Measurements from ENCODE around the gene RPS6KA5.
A peak's percentile ranks its signal among the peaks of the same experiment; 100 is the strongest.
"Not testable (repeated sequence)": the region's sequence is repeated elsewhere in the genome, so short reads cannot be mapped to it uniquely, and the experiment has no call there.

The RPS6KA5 gene

DNA sequence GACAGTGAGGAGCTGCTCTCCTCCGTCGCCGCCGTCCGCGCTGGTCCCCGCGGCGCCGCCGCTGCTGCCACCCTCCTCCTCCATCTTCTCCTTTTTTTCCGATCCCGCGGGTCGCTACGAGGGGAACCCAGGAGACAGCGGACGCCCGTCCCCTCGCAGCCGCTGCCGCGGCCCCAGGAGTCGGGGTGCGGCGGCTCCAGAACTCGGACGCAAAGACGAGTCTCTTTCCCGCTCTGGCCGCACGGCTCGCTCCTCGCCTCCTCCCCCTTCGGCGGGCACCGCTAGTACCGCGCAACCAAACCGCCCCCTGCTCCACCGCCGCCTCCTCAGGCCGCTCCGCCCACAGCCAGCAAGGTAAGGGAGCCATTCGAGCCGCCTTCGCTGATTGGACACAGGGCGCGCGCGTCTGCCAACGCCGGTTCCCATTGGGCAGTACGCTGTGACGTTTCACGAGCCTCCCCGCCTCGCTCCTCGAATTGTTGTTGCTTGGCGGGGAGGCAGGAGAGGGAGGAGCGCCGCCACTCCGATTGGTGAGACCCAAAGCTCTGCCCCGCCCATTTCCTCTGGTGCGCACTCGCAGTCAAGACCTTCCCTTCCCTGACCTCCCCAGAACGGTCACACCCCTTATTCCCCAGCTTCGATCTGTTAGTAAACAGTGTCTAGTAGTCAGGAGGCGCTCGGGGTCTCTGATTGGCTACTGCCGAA lies at the start of gene RPS6KA5:
TSS of gene RPS6KA5 (minus strand) at position 291 of the 705 bp plus-strand sequence. CDS start at position 84, 207 bp downstream.
- DNase-seq (ENCODE audit: low read depth), result peak; percentile 100
- peak within 1 kb of the TSS; percentile 93 for H3K4me3 ChIP-seq (ENCODE audit: low read depth, low read length)
- TF ChIP-seq CTCF (IDR thresholded peaks at IDR 0.05; ENCODE audit: insufficient read depth, low read depth, low read length, missing control alignments), result no peak

GRCh38 chr14:91108941-91109611 lies 48.6 kb upstream of the RPS6KA5 start:
- no peak for TF ChIP-seq CTCF (IDR thresholded peaks at IDR 0.05; ENCODE audit: insufficient read depth, low read depth, low read length, missing control alignments)
- DNase-seq (ENCODE audit: low read depth), result peak; percentile 66
- peak overlapping the region; percentile 16; the same call in 1 of the 2 replicates for H3K4me3 ChIP-seq (ENCODE audit: low read depth, low read length)

DNA sequence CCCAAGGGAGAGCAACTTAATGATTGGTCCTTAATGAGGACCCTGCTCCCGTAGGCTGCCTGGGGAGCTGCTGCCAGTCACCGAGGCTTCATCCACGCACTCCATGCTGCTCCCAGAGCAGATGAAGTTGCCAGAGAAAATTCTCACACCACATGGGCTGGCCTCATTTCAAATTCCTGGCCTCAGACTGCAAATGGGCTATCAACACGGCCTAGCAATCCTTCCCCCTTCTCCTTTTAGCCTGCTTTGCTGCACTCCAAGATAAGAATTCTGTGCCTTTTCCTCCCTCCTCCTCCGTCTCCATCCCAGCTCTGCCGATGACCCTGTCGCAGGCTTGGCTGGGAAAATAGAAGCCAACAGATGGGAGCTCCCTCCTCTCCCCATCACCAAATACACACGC lies 42.7 kb upstream of the RPS6KA5 start:
- TF ChIP-seq CTCF (IDR thresholded peaks at IDR 0.05; ENCODE audit: insufficient read depth, low read depth, low read length, missing control alignments), result no peak
- H3K4me3 ChIP-seq (ENCODE audit: low read depth, low read length), result no peak overlapping the region
- no peak for DNase-seq (ENCODE audit: low read depth)

DNA sequence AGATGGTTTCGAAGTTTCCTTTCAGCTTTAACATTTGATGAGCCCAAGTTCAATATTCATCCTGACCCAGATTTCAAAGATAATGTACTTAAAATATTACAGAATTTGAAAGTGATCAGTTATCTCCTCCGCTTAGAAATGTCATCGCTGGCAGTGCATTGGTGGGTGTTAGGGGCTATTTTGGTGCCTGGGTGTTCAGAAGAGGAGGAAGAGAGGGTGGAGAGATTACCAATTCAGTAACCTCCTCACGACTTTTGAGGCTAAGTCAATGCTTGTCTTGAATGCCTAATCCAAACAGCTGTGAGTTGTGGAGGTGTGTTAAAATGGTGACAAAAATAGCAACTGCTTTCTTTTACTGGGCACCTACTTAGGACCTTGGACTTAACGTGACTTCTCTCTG lies 39.7 kb upstream of the RPS6KA5 start:
- TF ChIP-seq CTCF (IDR thresholded peaks at IDR 0.05; ENCODE audit: insufficient read depth, low read depth, low read length, missing control alignments), result no peak
- H3K4me3 ChIP-seq (ENCODE audit: low read depth, low read length), result no peak overlapping the region
- no peak for DNase-seq (ENCODE audit: low read depth)

GRCh38 chr14:91098591-91098990 lies 38.1 kb upstream of the RPS6KA5 start:
- H3K4me3 ChIP-seq (ENCODE audit: low read depth, low read length), result no peak overlapping the region
- DNase-seq (ENCODE audit: low read depth), result no peak
- no peak for TF ChIP-seq CTCF (IDR thresholded peaks at IDR 0.05; ENCODE audit: insufficient read depth, low read depth, low read length, missing control alignments)

DNA sequence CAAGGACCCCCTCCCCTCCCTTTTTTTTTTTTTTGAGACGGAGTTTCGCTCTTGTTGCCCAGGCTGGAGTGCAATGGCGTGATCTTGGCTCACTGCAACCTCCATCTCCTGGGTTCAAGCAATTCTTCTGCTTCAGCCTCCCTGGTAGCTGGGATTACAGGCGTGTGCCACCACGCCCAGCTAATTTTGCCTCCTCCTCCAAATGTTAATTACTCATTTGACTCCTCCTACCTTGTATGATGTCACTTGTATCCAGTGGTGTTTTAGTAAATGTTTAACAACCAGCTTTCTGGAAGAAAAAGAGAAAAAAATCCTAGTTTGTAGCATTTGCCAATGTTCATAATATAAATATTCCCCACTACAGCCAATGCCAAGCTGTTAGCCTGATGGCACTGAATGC lies 37.2 kb upstream of the RPS6KA5 start:
- not testable (repeated sequence) for DNase-seq (ENCODE audit: low read depth); H3K4me3 ChIP-seq (ENCODE audit: low read depth, low read length)

DNA sequence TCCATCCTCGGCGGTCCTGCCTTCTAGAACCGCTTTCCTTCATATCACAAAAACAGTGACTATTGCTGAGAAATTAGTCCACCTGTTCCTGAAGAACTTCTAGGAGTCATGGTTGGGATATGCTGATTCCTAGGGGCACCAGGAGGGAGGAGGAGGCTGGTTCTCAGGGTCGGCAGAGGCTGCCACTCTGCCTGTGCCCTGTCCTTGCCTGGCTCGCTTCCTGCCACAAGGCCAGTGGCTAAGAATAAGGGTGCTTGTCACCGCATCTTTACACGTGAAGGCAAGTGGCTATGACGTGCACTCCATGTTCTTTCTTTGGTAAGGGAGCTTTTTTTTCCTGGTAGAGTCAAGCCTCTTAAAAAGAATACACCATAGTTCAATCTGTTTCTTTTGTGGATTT lies 34.7 kb upstream of the RPS6KA5 start:
- no peak for DNase-seq (ENCODE audit: low read depth)
- no peak for TF ChIP-seq CTCF (IDR thresholded peaks at IDR 0.05; ENCODE audit: insufficient read depth, low read depth, low read length, missing control alignments)

More for the DNA sequence above, 34.7 kb upstream of the RPS6KA5 start:
- H3K4me3 ChIP-seq (ENCODE audit: low read depth, low read length), result no peak overlapping the region
